Kidney capillary endothelial cell (primary cell): ENCODE data around the gene HMBS.
"Not testable (repeated sequence)": the region's sequence is repeated elsewhere in the genome, so short reads cannot be mapped to it uniquely, and the experiment has no call there.

Experiments
- DNase-seq: peaks from one replicate; pipeline ENCODE4 v3.0.0-alpha.2; 2018; ENCODE audit warnings: low spot score

HMBS gene

DNA sequence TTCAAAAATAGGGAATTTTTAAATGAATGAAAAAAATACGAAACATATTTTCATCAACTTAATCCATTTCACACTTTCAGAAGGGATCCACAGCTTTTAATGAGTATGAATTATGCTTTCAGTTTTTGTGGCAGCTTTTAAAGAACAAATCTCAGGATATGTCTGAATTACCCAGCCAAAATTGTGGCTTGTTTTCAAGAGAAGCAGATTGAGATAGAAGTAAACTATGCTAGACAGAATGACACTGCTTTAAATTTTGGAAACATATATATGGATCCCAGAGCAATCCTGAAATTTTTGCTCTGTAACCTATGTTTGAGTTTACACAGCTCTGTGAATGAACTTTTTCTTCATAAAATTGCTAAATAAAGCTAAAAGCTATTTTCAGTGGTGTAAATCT, 34.3 kb downstream of the HMBS start:
- no peak for DNase-seq

DNA sequence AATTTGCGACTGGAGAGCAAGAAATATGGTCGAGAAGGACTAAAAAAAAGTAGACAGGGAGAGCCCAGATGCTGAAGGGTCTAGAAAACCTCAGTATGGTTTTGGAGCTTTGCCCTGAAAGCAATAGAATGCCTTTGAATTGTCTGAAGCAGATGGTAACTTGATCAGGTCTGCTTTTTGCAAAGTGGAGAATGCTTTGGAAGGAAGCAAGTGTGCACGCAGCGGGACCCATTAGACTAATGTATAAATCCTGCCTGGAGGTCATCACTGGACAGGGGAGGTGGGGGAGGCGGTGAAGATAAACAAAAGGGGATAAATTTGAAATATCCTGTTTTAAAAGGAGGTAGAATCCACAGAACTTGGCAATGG, 35.9 kb downstream of the HMBS start:
- no peak for DNase-seq

DNA sequence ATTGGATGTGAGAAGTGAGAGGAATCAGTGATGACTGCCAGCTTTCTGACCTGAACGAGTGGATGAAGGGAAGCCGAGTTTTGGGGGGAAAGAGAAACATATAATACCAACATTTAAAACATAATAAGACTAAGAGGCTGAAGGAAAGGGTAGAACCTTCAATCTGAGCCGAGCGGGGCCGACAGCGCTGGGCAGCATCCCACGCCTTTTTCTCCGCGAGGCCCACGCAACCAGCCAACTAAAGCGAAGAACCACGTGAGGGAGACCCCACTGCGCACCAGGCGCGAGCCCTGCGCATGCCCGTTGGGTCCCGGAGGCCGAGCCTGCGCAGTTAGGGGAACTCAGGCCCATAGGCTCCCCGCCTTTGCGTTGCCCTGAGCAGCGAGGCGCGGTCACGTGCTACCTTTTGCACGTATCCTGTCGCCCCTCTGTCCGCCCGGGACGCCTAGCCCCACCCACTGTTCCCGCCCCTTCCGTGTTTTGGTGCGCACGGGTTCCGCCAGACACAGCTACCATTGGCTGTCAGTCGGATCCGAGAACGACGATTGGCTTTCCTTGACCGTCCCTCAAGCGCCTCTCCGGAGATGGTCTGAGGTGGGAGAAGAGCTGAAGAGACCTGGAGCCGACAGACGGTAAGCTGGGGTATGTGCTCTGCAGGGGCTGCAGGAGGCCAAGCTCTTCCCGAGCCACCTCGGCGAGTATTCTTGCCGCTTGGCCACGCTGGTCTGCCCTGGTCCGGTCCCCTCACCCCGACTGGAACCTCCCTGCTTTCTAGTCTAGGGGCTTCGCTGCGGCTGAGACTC, 36.5 kb downstream of the HMBS start, which contains the start of gene HINFP:
HINFP (plus strand) TSS at position 573 of the 803 bp plus-strand sequence. CDS start 5,365 bp downstream, outside the sequence.
- DNase-seq = peak; percentile 97

DNA sequence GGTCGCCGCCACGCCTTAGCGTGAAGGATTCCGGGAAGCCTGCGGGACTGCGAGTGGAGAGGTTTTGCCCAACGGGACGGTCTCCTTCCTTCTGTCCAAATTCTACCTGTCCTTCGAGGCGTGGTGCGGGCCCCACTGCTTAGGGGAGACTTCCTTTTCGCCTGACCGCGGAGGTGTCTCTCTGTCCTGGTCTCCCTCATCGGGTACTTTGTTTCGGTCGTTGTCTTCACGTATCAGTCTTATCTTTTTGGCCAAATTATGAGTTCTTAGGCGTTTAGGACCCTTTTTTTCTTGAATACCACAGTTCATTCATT, 37.1 kb downstream of the HMBS start:
- DNase-seq = no peak

DNA sequence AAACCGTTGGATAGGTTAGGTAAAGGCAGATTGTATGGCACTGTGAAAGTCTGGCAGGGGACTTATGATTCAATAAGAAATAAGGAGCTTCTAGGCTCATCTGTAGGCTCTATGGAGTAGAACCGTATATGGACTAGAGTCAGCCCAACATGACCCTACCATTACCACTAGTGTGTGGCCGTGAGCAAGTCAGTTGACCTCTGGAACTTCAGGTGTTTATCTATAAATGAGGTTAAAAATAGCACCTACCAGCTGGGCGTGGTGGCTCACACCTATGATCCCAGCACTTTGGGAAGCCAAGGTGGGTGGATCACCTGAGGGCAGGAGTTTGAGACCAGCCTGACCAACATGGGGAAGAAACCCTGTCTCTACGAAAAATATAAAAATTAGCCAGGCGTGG, 41.1 kb downstream of the HMBS start:
- DNase-seq = no peak

DNA sequence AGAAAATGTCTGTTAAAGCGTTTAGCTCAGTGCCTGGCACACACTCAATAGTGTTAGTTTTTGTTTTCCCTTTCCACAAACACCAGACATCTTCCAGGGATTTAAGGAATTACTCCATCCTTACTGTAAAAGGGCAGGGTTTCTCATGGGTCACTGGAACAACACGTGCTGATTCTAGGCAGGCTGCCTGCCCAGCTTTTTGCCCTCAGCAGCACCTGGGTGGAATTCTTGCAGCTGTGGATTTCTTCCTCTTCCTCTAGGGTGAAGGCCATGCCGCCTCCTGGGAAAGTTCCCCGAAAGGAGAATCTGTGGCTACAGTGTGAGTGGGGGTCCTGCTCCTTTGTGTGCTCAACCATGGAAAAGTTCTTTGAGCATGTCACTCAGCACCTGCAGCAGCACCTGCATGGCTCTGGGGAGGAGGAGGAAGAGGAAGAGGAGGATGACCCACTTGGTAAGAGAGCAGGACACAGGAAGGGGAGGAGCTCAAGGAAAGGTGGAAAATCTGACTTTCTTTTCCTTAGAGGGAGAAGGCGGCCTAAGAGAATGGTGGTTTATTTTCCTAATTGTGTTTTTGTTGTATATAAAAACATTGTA, 42.1 kb downstream of the HMBS start:
- DNase-seq = no peak

DNA sequence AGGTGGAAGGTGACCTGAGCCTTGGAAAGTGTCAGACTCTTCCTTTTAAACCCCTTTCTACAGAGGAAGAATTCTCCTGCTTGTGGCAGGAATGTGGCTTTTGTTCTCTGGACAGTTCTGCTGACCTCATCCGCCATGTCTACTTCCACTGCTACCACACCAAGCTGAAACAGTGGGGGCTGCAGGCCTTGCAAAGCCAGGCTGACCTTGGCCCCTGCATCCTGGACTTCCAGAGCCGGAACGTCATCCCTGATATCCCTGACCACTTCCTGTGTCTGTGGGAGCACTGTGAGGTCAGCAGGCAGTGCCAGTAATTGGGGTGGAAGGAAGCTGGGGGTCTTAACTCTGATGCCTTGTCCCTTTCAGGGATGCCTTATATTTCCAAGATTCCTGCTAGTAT, 46.0 kb downstream of the HMBS start:
- peak; percentile 61 for DNase-seq

DNA sequence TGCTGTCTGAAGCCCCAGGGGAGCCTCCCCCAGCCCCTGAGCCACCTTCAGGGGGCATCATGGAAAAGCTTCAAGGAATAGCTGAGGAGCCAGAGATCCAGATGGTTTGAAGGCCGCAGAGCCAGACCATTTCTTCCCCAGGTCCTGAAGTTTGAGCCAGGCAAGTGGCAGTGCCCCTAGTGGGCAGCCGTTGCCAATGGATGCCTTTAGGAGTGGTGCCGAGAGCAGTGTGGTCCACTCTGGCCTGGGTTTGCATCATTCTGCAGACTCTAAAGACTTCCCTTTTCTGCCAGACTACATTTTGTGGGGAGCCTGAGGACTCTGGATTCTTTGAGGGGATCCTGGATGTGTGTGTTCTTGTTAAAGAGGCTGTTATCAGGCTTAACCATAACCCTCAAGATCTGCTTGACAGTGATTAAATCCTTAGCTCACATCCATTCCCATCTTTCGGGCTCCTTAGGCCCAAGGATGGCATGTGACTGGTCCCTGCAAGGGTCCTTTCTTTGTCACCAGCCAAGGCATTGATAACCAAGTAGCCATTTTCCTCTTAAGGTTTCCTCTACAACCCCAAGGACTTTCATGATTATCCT, 49.8 kb downstream of the HMBS start:
- no peak for DNase-seq

DNA sequence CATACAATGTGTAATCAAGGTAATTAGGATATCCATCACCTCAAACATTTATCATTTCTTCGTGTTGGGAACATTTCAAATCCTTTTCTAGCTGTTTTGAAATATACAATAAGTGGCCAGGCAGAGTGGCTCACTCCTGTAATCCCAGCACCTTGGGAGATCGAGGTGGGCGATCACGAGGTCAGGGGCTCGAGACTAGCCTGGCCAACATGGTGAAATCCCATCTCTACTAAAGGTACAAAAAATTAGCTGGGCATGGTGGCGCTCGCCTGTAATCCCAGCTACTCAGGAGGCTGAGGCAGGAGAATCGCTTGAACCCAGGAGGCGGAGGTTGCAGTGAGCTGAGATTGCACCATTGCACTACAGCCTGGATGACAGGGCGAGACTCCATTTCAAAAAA, 54.6 kb downstream of the HMBS start:
- not testable (repeated sequence) for DNase-seq
